HepG2 (cell line): ENCODE results near the gene LOC128125822.

Experiments
- AGO2 ChIP-seq: fragments of 200-400 bp; formaldehyde crosslinking; optimal IDR thresholded peaks from 2 replicates; pipeline ENCODE3; 2017; ENCODE audit warnings: mild to moderate bottlenecking, low read depth, low read length, moderate library complexity
- BHLHE40 ChIP-seq: IDR thresholded peaks from 2 replicates; pipeline ENCODE4 v1.6.1; 2011; ENCODE audit warnings: low read length, improper control_type of control experiment
- CAMTA2 ChIP-seq: sonication (generic); formaldehyde crosslinking; IDR thresholded peaks from 2 replicates; pipeline ENCODE4 v1.4.0; 2020; ENCODE audit warnings: mild to moderate bottlenecking, missing genetic modification reagents, borderline replicate concordance
- EHMT2 ChIP-seq: fragments of 200-600 bp; sonication (generic); IDR thresholded peaks from 2 replicates; pipeline ENCODE4 v1.7.0; 2017; ENCODE audit warnings: antibody characterized with exemption, low read depth, low read length, borderline replicate concordance
- FOXC1 ChIP-seq: sonication (generic); formaldehyde crosslinking; IDR thresholded peaks from 2 replicates; pipeline ENCODE4 v1.8.0; 2022; ENCODE audit warnings: mild to moderate bottlenecking, missing genetic modification reagents, borderline replicate concordance
- GRHL1 ChIP-seq: sonication (generic); formaldehyde crosslinking; conservative IDR thresholded peaks from 2 replicates; pipeline ENCODE4 v1.8.0; 2022; ENCODE audit warnings: missing genetic modification reagents
- HDAC1 ChIP-seq: sonication (generic); formaldehyde crosslinking; IDR thresholded peaks from 2 replicates; pipeline ENCODE4 v1.5.1; 2020; ENCODE audit warnings: mild to moderate bottlenecking, missing genetic modification reagents
- IRF9 ChIP-seq: sonication (generic); formaldehyde crosslinking; IDR thresholded peaks from 2 replicates; pipeline ENCODE4 v1.8.0; 2022; ENCODE audit warnings: missing genetic modification reagents, mild to moderate bottlenecking, borderline replicate concordance
- KDM6A ChIP-seq: IDR thresholded peaks from 2 replicates; pipeline ENCODE4 v1.6.1; 2016; ENCODE audit warnings: low read depth
- KMT2A ChIP-seq: sonication (generic); formaldehyde crosslinking; IDR thresholded peaks from 2 replicates; pipeline ENCODE4 v1.4.0; 2020; ENCODE audit warnings: missing genetic modification reagents
- MAZ ChIP-seq, 2 experiments: sonication (generic) in 1 of 2; formaldehyde crosslinking in 1 of 2; IDR thresholded peaks; 2 replicates each; pipeline versions ENCODE4 v1.5.0 to v1.6.1; 2012 to 2020; ENCODE audit warnings: low read depth in 2 of 2, mild to moderate bottlenecking in 2 of 2, borderline replicate concordance in 1 of 2, improper control_type of control experiment in 1 of 2, low read length in 1 of 2, missing genetic modification reagents in 1 of 2, moderate library complexity in 1 of 2
- MIER2 ChIP-seq: IDR thresholded peaks from 2 replicates; pipeline ENCODE4 v1.6.1; 2016; ENCODE audit warnings: missing biosample characterization, missing genetic modification reagents
- MLLT10 ChIP-seq: sonication (generic); formaldehyde crosslinking; IDR thresholded peaks from 2 replicates; pipeline ENCODE4 v1.4.0; 2020; ENCODE audit warnings: missing genetic modification reagents
- NFE2L1 ChIP-seq: sonication (generic); formaldehyde crosslinking; IDR thresholded peaks from 2 replicates; pipeline ENCODE4 v1.4.0; 2020; ENCODE audit warnings: missing genetic modification reagents, mild to moderate bottlenecking, borderline replicate concordance
- NONO ChIP-seq, 2 experiments: fragments of 450-650 bp in 1 of 2; sonication (generic) in 1 of 2; formaldehyde crosslinking in 1 of 2; IDR thresholded peaks in 1 of 2; conservative IDR thresholded peaks in 1 of 2; 2 replicates each; pipeline versions ENCODE4 v1.6.1 to v1.8.0; 2017 to 2022; ENCODE audit warnings: mild to moderate bottlenecking in 1 of 2, missing genetic modification reagents in 1 of 2, moderate library complexity in 1 of 2
- TOPORS ChIP-seq: sonication (generic); formaldehyde crosslinking; IDR thresholded peaks from 2 replicates; pipeline ENCODE4 v1.8.0; 2023; ENCODE audit warnings: mild to moderate bottlenecking, missing genetic modification reagents
- YEATS2 ChIP-seq: sonication (generic); formaldehyde crosslinking; IDR thresholded peaks from 2 replicates; pipeline ENCODE4 v1.4.0; 2020; ENCODE audit warnings: missing genetic modification reagents, borderline replicate concordance
- ZBTB1 ChIP-seq: sonication (generic); formaldehyde crosslinking; IDR thresholded peaks from 2 replicates; pipeline ENCODE4 v1.4.0; 2020; ENCODE audit warnings: missing genetic modification reagents, borderline replicate concordance
- ZFP1 ChIP-seq: IDR thresholded peaks from 2 replicates; pipeline ENCODE4 v1.6.1; 2016
- ZFP36L1 ChIP-seq: sonication (generic); formaldehyde crosslinking; IDR thresholded peaks from 2 replicates; pipeline ENCODE4 v1.8.0; 2022; ENCODE audit warnings: mild to moderate bottlenecking, missing genetic modification reagents, moderate library complexity
- ZKSCAN8 ChIP-seq: IDR thresholded peaks from 2 replicates; pipeline ENCODE4 v1.6.1; 2016; ENCODE audit warnings: borderline replicate concordance, missing genetic modification reagents, missing compliant biosample characterization
- ZNF10 ChIP-seq: sonication (generic); formaldehyde crosslinking; IDR thresholded peaks from 2 replicates; pipeline ENCODE4 v1.4.0; 2020; ENCODE audit warnings: mild to moderate bottlenecking, low read depth, missing genetic modification reagents, borderline replicate concordance
- ZNF230 ChIP-seq: sonication (generic); formaldehyde crosslinking; IDR thresholded peaks from 2 replicates; pipeline ENCODE4 v1.4.0; 2020; ENCODE audit warnings: mild to moderate bottlenecking, missing genetic modification reagents
- ZNF619 ChIP-seq: sonication (generic); formaldehyde crosslinking; IDR thresholded peaks from 2 replicates; pipeline ENCODE4 v1.4.0; 2020; ENCODE audit warnings: mild to moderate bottlenecking, missing genetic modification reagents
- ZNF660 ChIP-seq: sonication (generic); formaldehyde crosslinking; IDR thresholded peaks from 2 replicates; pipeline ENCODE4 v1.5.1; 2020; ENCODE audit warnings: mild to moderate bottlenecking, low read depth, missing genetic modification reagents, borderline replicate concordance
- ZNF792 ChIP-seq: IDR thresholded peaks from 2 replicates; pipeline ENCODE4 v1.6.1; 2016
- ZNF883 ChIP-seq: sonication (generic); formaldehyde crosslinking; IDR thresholded peaks from 2 replicates; pipeline ENCODE4 v1.5.1; 2020; ENCODE audit warnings: mild to moderate bottlenecking, missing genetic modification reagents; ENCODE audit errors: not compliant biosample characterization
- ZSCAN20 ChIP-seq: sonication (generic); formaldehyde crosslinking; IDR thresholded peaks from 2 replicates; pipeline ENCODE4 v1.4.0; 2020; ENCODE audit warnings: missing genetic modification reagents, mild to moderate bottlenecking, borderline replicate concordance
- TF ChIP-seq, protein P1 (sequence below): sonication (generic); formaldehyde crosslinking; IDR thresholded peaks from 2 replicates; pipeline ENCODE4 v1.4.0; 2020; ENCODE audit warnings: mild to moderate bottlenecking, missing genetic modification reagents

LOC128125822 gene

GRCh38 chr6:63565058-63565726 lies 7.1 kb upstream of the LOC128125822 start (continued):
- TF ChIP-seq ZBTB1 (CRISPR knock-in tag) (no peak), GRHL1 (no peak), BHLHE40 (no peak), ZNF883 (no peak), EHMT2 (no peak), ZNF619 (CRISPR knock-in tag) (no peak), ZNF10 (CRISPR knock-in tag) (no peak), MLLT10 (CRISPR knock-in tag) (no peak), MAZ (IDR thresholded peaks at IDR 0.05; ENCODE audit: borderline replicate concordance, low read depth, low read length) (no peak), MAZ (CRISPR knock-in tag; IDR thresholded peaks at IDR 0.05; ENCODE audit: low read depth) (no peak), ZNF792 (CRISPR knock-in tag) (no peak), ZNF230 (CRISPR knock-in tag) (no peak), FOXC1 (no peak), ZFP36L1 (CRISPR knock-in tag) (no peak), ZFP1 (0 out of 2 replicates have a peak, but pooled peaks have one; percentile 26), NONO (IDR thresholded peaks at IDR 0.05) (no peak), NONO (CRISPR knock-in tag; conservative IDR thresholded peaks at IDR 0.05) (no peak), KMT2A (no peak; the same call in 1 of the 2 replicates), NFE2L1 (CRISPR knock-in tag) (no peak), CAMTA2 (no peak), ZNF660 (no peak), ZKSCAN8 (CRISPR knock-in tag) (no peak), AGO2 (no peak), HDAC1 (CRISPR knock-in tag) (peak; percentile 68; the same call in 1 of the 2 replicates), YEATS2 (peak; percentile 39; the same call in 1 of the 2 replicates), KDM6A (CRISPR knock-in tag) (peak; percentile 90), MIER2 (CRISPR knock-in tag) (peak; percentile 55; the same call in 1 of the 2 replicates), TOPORS (CRISPR knock-in tag) (no peak), ZSCAN20 (CRISPR knock-in tag) (no peak), IRF9 (CRISPR knock-in tag) (no peak)
- TF ChIP-seq, protein P1, sequence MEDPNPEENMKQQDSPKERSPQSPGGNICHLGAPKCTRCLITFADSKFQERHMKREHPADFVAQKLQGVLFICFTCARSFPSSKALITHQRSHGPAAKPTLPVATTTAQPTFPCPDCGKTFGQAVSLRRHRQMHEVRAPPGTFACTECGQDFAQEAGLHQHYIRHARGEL (CRISPR knock-in tag) = no peak
